LNCaP clone FGC (cell line): Measurements from ENCODE around the gene PMFBP1.
"Not testable (repeated sequence)": the region's sequence is repeated elsewhere in the genome, so short reads cannot be mapped to it uniquely, and the experiment has no call there.

Source experiments
- DNase-seq: peaks from one replicate; pipeline ENCODE4 v3.0.0-alpha.2; 2011; ENCODE audit warnings: low read depth
- H3K4me3 ChIP-seq: 2 replicates; pipeline ENCODE4 v1.5.1; 2011; ENCODE audit warnings: mild to moderate bottlenecking, low read depth, low read length, control low read depth
- CTCF ChIP-seq: IDR thresholded peaks from 2 replicates; pipeline ENCODE4 v1.5.1; 2012; ENCODE audit warnings: mild to moderate bottlenecking; ENCODE audit not compliant: control insufficient read depth, insufficient read depth; ENCODE audit errors: extremely low read depth

The PMFBP1 gene

GRCh38 chr16:72085002-72085401 is 87.0 kb downstream of the PMFBP1 start:
- no peak for DNase-seq
- no peak overlapping the region for H3K4me3 ChIP-seq
- no peak for TF ChIP-seq CTCF

- TF ChIP-seq CTCF, result no peak
Observed at GRCh38 chr16:72084445-72084844, 87.5 kb downstream of the PMFBP1 start.

DNA sequence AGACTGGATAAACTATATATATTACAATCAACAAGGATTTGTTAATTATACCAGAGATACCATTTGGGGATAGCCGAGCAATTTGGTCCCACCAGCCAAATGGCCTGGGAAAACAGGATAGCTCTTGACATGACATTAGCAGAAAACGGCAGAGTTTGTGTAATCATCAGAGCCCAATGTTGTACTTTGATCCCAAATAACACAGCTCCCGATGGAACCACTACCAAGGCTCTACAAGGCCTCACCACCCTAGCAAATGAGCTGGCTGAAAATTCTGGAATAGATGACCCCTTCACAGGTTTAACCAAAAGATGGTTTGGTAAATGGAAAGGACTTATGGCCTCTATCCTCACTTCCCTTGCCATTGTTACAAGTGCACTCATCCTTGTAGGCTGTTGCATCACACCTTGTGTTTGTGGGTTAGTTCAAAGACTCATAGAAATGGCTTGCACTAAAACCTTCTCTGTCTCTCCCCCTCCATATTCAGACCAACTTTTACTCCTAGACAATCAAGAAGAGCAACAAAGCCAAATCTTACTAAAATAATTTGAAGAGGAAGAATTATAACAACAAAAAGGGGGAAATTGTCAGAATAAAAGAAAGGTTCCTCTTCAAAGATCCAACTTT is 88.1 kb downstream of the PMFBP1 start:
- no peak for TF ChIP-seq CTCF
- no peak overlapping the region for H3K4me3 ChIP-seq
- DNase-seq, result no peak

More at GRCh38 chr16:72084445-72084844, 87.5 kb downstream of the PMFBP1 start:
- no peak for DNase-seq
- H3K4me3 ChIP-seq, result no peak overlapping the region

GRCh38 chr16:72076991-72077706 is 94.8 kb downstream of the PMFBP1 start:
- DNase-seq, H3K4me3 ChIP-seq: not testable (repeated sequence)

DNA sequence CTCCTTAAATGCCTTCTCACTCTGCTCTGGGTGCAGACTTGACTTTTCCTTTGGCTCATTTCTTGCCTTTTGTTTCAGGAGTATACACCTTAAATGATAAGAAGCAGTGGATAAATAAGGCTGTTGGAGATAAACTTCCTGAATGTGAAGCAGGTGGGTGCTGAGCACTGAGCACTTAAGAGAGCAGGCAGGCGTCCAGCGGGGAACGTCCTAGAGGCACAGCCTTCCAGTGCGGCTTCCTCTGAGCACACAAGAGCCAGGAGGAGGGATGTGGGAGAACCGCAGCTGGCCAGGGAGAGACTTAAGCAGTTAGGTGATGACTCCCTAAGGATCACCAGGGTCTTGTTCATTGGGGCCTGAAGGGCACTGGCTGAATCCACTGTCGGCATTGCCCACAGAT is 96.9 kb downstream of the PMFBP1 start:
- DNase-seq, H3K4me3 ChIP-seq: not testable (repeated sequence)

DNA sequence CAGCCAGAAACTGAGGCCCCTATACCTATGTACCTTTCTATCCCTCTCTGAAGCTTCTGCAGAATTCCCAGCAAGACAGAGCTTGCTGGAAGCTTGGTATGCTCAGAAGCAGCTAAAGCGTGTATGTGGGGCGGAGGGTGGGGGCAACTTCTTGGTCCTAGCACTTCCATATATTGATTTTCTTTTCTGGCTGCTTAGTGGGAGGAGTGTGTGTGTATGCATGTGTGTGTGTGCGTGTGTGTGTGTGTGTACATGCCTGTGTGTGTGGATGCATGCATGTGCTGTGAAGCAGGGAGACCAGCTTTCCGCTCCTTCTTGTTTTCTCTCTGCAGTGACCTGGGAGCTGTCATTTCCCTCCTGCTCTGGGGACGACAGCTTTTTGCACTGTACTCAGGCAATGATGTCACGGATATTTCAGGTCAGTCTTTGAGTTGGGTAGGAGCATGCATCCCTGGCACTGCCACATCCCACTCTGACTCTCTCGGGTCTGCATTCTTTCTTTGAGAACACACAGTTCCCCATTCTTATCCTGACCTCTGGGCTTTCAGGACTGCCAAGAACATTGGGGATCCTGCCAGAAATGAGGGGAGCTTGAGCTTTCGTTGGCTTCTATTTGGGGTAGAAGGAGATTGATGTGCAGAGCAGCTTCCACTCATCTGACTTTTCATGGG is 98.3 kb downstream of the PMFBP1 start:
- TF ChIP-seq CTCF, result no peak
- no peak for DNase-seq
- H3K4me3 ChIP-seq, result no peak overlapping the region

GRCh38 chr16:72072514-72073342 is 99.2 kb downstream of the PMFBP1 start:
- DNase-seq, result no peak
- H3K4me3 ChIP-seq, result no peak overlapping the region
- TF ChIP-seq CTCF, result no peak
